8988T (cell line): ENCODE results near the gene SLC17A3.

Source experiments
- DNase-seq: peaks from one replicate; pipeline ENCODE4 v3.0.0; 2011

Gene SLC17A3

GRCh38 chr6:25874118-25874517, at the start of gene SLC17A3:
TSS of gene SLC17A3 (minus strand) at chr6:25874243. CDS start at chr6:25868387, 5,856 bp downstream.
- no peak for DNase-seq

- no peak for DNase-seq
These were observed 48.3 kb upstream of the SLC17A3 start for GRCh38 chr6:25922301-25922700.

DNA sequence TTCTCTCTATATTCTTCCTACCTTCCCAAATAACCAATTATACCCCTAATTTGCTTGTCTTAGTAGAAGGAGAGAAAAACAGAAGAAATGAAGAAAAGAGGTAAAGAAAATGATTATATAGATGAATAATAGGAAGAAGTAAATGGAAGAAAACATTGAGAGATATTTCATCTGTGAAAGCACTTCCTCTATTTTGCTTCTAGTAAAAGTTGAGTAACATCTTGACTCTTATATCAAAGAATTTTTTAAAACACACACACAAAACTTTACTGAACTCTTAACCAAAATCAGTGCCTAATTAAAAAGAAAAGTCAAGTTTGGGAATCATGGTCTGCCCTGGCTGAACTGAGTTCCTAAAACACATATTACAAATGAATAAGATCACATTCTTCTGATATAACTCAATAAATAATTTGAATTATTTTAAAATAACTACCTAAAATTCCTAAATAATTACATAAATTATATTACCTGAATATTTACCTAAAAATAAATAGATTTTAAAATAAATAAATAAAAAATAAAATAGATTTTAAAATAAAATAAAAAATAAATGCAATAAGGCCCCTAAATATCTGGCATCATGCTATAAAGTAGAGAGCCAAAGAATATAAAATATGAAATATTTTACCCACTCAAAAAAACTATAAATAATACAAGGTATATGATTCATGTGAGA, 47.6 kb upstream of the SLC17A3 start:
- no peak for DNase-seq

DNA sequence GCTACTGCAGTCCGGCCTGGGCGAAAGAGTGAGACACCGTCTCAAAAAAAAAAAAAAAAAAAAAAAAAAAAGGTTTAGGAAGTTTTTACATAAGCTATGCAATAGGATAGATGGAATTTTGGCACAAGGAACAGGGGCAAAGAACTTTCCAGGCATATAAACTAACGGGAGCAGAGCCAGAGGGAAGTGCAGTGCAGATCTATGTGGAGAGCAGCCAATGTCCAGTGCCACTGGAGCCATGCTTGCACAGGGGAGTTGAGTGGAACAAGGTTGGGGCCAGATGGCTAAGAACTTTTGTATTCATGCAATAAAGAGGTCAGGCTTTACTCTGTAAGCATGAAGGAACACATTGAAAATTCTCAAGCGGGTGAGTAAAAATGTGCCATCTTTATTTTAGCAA, 45.6 kb upstream of the SLC17A3 start:
- DNase-seq, result no peak

DNA sequence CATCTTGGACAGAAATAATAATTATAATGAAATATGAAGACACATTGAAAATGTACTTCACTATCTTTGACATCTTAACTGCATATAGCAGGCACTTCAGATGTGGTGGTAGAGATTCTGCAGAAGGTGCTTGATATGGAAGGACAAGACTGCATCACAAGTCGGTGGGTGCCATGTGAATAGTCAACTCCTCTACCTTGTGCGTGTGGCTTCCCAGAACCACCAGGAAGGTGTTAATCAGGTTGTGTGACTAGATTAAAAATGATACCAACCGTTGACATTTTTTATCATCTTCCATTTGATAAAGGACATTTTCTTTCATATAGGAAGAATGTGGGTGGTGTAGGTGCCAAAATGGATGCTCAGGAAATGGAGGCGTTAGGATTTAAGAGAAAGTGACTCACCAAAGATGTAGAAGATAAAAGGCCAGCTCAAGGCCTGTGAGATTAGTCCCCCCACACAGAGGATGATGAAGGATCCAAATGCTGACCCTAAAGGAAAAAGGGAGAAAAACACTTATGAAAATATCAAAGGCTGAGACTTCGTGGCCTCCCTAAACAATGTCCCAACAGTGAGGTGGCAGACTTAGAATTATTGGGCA, 44.1 kb upstream of the SLC17A3 start:
- no peak for DNase-seq

- DNase-seq, result no peak
These were observed 42.9 kb upstream of the SLC17A3 start for GRCh38 chr6:25916789-25917490.

- DNase-seq, result no peak
These were observed 42.3 kb upstream of the SLC17A3 start for GRCh38 chr6:25916330-25916729.

DNA sequence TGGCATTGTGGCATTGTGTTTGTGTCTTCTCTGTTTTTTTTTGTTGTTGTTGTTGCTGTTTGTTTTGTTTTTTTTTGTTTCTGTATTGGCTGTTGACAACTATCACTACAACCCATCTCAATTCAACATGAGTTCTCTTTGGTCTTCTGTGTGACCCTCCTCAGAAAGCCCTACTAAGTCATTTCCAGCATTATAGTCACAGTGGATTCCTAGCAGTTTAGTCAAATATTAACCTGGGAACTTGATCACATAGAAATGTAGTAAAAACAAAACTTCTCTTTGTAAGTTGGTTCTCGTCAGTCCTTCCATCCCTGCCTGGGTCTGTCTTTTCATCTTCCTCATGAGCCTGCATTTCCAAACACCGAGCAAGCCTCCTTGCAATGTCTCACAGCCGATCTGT, 39.7 kb upstream of the SLC17A3 start:
- no peak for DNase-seq

GRCh38 chr6:25911351-25911750, 37.3 kb upstream of the SLC17A3 start:
- no peak for DNase-seq

DNA sequence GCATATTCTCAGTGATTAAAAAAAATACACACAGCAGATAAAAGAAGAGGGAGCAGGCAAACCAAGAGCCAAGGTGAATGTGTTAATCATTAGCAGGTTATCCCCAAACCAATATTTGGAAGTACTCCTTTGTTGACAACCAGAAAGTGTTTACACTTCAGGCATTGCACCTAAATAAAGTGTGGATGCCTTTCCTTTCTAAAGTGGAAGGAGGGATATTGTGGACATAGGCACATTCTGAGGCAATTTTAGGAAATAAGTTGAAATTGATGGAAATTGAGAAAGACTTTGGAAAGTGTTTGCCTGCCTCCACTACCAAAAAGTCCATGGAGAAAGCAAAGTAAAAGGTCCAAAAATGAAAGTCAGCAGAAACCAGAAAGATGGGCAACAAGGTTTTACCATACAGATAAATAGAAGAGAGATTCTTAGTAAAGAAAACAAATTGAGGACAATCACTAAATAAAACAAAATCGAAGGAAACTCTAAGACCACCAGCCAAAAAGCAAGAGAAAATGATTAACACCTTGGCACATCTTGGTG, 33.5 kb upstream of the SLC17A3 start:
- no peak for DNase-seq

- no peak for DNase-seq
These were observed 29.5 kb upstream of the SLC17A3 start for GRCh38 chr6:25903467-25904099.

GRCh38 chr6:25902071-25902470, 28.0 kb upstream of the SLC17A3 start:
- DNase-seq, result no peak

GRCh38 chr6:25900843-25901242, 26.8 kb upstream of the SLC17A3 start:
- no peak for DNase-seq

- no peak for DNase-seq
These were observed 25.8 kb upstream of the SLC17A3 start for GRCh38 chr6:25899580-25900408.

DNA sequence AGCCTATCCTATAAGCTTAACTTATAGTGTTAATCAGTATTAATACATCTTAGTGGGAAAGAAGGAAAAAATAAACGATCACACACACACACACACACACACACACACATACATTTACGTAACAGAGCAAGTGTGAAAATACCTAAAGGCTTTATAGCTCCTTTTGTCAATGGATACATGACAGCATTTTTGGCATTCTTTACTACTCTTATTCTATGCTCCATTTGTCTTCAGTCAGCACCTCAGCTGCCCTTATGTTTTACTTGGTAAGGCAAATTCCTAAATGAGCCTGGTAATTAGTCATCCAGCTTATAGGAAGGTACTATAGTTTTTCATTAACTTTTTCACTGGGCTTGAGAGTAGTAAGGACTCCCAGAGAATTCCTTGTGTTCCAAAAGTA, 25.1 kb upstream of the SLC17A3 start:
- DNase-seq, result no peak

DNA sequence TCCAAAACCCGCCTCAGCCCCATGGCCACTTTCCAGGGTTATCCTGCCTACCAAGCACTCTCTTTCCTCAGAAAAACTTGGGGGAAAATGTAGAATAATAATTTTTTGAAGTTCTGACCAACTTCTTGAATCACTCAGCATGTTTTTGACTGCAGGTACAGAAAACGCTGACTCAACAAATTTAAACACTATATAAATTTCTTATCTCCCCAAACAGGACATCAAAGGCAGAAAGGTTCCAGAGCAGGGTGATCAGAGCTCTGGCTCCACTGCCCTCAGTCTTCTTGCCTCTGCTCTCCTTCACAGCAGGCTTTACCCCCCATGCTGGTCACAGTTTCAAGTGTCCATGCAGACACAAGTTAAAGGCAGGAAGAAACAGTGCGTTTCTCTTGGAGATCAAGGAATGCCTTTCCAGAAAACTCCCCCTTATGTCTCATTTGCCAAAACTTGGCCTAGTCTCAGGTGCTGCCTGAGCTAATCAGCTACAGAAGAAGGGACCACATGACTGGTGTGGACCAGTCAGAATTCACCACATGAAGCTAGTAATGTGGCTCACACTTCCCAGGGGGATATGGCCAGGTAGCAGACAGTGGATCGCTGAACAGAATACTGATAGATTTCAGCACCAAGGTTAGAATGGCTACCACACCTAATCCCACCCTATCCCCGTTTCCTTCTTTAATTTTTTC, 24.4 kb upstream of the SLC17A3 start:
- no peak for DNase-seq

GRCh38 chr6:25896252-25896651, 22.2 kb upstream of the SLC17A3 start:
- no peak for DNase-seq

GRCh38 chr6:25895771-25896170, 21.7 kb upstream of the SLC17A3 start:
- no peak for DNase-seq

DNA sequence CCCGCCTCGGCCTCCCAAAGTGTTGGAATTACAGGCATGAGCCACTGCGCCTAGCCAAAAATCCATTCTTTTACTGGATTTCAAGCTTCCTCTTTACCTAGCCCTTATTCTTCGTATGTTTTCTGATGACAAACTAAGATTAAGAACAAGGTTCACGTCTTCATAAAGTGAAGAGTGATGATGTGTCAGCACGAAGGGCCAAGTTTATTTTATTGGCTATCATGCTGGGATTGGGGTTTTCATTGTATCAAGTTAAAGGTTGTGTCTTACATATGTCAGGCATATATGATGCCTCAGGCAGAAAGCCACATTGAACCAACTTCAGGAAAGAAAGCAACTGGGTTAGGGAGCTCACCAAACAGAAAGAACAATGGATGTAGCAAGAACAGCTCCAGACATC, 19.7 kb upstream of the SLC17A3 start:
- DNase-seq, result no peak

DNA sequence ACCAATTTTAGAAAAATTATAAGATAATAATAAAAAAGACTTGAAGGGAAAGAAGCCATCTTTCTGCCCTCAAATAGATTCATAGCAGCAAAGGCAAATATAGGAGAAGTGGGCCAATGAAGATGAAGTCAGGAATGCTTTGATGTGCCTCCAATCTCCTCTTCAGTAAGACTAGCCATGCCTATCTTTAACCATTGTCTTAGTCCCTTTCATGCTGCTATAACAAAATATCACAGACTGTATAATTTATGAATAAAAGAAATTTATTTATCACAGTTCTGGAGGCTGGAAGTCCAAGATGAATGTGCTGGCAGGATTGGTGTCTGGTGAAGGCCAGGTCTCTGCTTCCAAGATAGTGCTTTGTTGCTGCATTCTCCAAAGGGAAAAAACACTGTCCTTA, 18.8 kb upstream of the SLC17A3 start:
- no peak for DNase-seq

GRCh38 chr6:25889877-25890853, 16.1 kb upstream of the SLC17A3 start:
- DNase-seq, result no peak
